Peyer's patch (tissue), 4 donors: Measurements from ENCODE around the gene BRD2. TPM values are rescaled to one million over a fixed set of nuclear protein-coding genes. Genes with fewer than 3 reads are reported as not detected.
A peak's percentile ranks its signal among the peaks of the same experiment; 100 is the strongest.

ENCODE experiments used
- DNase-seq, 3 donors: peaks; one replicate each; pipeline ENCODE4 v3.0.0-alpha.2; 2017 to 2019
- H3K27ac ChIP-seq, 4 donors: fragments of 200-600 bp; sonication (generic); one replicate each; pipeline ENCODE4 v1.5.1; 2016 to 2019
- H3K27me3 ChIP-seq, 2 donors: fragments of 200-600 bp; sonication (generic); one replicate each; pipeline ENCODE4 v1.5.1; 2019
- H3K36me3 ChIP-seq, 3 donors: fragments of 200-600 bp; sonication (generic); one replicate each; pipeline ENCODE4 v1.5.1; 2016 to 2019
- H3K4me1 ChIP-seq, 4 donors: fragments of 200-600 bp; sonication (generic); one replicate each; pipeline ENCODE4 v1.5.1; 2016 to 2019
- H3K4me3 ChIP-seq, 4 donors: fragments of 200-600 bp; sonication (generic); 1 replicate in 3 of 4; 2 replicates in 1 of 4; pipeline ENCODE4 v1.5.1; 2016 to 2019; ENCODE audit warnings: mild to moderate bottlenecking in 1 of 4
- H3K9me3 ChIP-seq, 4 donors: fragments of 200-600 bp; sonication (generic); one replicate each; pipeline ENCODE4 v1.5.1; 2016 to 2019; ENCODE audit warnings: mild to moderate bottlenecking in 1 of 4
- POLR2A ChIP-seq, 2 donors: fragments of 450-650 bp; IDR thresholded peaks; one replicate each; pipeline ENCODE4 v1.5.1; 2017; ENCODE audit warnings: antibody characterized with exemption in 2 of 2, mild to moderate bottlenecking in 2 of 2, moderate library complexity in 2 of 2
- total RNA-seq, 4 donors: library from RNA; depleted of rRNA; stranded (reverse); fragments of >200 nt; gene quantifications; one replicate each; pipeline ENCODE4 v1.1.0, GENCODE V29; 2016
- TF ChIP-seq, protein P1 (sequence below), 6 experiments: fragments of 450-650 bp in 4 of 6; fragments of 200-600 bp in 2 of 6; sonication (generic) in 1 of 6; IDR thresholded peaks; one replicate each; pipeline ENCODE4 v1.5.1; 2017 to 2019; ENCODE audit warnings: antibody characterized with exemption in 6 of 6, mild to moderate bottlenecking in 3 of 6, moderate library complexity in 1 of 6

BRD2 gene
- total RNA-seq, 4 donors from 2014 or later = 146 to 525 (median 205) TPM

DNA sequence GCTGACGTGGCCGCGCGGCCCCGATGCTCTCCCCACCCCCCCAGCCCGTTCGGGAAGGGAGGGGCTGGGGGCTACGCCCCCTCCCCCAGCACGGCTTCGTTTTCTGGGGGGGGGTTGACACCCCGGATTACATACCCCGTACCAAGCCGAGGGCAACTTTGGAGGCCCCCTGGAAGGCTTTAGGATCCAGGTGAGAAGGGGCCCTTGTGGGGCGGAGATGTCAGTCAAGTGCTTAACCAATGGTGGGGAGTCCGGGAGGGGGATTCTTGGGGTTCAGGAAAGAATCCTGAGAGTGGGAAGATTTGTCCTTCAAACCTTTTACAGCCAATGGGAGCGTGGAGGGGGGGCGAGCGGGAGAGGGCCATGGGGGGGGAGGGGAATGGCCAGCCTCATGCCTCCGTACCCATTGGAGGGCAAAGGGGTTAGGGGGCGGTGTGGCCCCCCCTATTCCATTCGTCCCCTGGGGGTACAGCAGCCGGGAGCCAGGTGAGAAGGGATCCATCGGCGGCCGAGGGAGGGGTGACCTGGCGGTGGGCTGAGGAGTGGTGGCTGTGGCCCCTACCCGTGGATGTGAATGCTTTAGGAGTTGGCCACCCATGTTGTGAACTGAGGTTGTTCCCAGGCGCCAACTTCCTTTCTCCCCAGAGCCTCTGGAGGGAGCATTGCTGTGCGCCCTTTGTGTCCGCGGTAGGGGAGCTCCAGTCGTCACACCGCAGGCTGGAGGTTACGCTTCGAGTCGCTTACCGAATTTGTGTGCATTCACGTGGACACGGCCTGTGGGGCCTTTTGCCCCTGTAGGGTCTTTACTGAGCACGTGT lies 682 bp downstream of the BRD2 start:
- TF ChIP-seq, protein P1, sequence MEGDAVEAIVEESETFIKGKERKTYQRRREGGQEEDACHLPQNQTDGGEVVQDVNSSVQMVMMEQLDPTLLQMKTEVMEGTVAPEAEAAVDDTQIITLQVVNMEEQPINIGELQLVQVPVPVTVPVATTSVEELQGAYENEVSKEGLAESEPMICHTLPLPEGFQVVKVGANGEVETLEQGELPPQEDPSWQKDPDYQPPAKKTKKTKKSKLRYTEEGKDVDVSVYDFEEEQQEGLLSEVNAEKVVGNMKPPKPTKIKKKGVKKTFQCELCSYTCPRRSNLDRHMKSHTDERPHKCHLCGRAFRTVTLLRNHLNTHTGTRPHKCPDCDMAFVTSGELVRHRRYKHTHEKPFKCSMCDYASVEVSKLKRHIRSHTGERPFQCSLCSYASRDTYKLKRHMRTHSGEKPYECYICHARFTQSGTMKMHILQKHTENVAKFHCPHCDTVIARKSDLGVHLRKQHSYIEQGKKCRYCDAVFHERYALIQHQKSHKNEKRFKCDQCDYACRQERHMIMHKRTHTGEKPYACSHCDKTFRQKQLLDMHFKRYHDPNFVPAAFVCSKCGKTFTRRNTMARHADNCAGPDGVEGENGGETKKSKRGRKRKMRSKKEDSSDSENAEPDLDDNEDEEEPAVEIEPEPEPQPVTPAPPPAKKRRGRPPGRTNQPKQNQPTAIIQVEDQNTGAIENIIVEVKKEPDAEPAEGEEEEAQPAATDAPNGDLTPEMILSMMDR (IDR thresholded peaks at IDR 0.05) = no peak
- TF ChIP-seq POLR2A (IDR thresholded peaks at IDR 0.05) = peak in 1 of 2 donors; percentile 27
- no peaks in the 10 kb centered on the region for H3K27me3 ChIP-seq
- no peaks in the 10 kb centered on the region for H3K9me3 ChIP-seq
- H3K4me1 ChIP-seq = peaks cover 0 to 28% (median 3%) of the 10 kb centered on the region in 4 donors
- peak overlapping the region; percentile 96 to 100 (median 100) for H3K27ac ChIP-seq
- peak overlapping the region; percentile 74 to 95 (median 79) for H3K4me3 ChIP-seq
- DNase-seq = peak; percentile 59 to 87 (median 77)
- peaks cover 0 to 9% (median 0%) of the 10 kb centered on the region in 3 donors for H3K36me3 ChIP-seq

DNA sequence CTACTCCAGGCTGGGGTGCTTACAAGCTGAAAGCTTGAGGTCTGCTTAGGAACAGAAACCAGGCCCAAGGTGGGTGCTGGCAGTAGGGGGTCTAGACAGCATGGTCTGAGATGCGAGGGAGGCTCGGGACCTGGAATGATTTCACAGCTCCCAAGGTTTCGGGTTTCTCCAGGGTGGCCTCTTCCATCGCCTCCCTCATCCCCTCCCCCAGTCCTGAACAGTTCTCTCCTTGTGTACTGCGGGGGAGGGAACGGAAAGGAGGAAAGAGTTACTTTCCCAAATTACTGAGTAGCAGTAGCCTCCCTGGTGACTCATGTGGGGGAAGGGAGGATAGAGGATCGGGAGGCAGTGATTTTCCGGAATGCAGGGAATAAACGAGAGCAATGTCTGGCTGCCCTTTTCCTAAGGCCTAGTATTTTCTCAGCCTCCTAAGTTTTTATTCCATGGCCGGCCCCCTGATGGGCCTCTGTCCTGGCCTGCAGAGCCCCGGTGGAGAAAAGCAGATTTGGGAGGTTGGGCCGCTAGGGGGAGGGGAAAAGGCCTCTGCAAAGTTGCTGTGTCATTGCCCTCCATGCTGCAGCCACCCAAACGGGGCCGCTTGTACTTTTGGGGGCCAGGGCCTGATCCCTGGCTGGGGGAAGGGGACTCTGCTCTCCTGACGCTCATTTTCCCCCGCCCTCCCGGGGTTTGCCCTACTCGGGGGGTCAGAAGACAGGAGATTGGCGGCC lies 1.5 kb downstream of the BRD2 start:
- TF ChIP-seq, protein P1 (IDR thresholded peaks at IDR 0.05) = peak; percentile 16 to 59 (median 56)
- TF ChIP-seq POLR2A (IDR thresholded peaks at IDR 0.05) = peak in 1 of 2 donors; percentile 25
- DNase-seq = peak; percentile 71 to 89 (median 84)
- Histone ChIP-seq H3K36me3 (peaks cover 0 to 17% (median 0%) of the 10 kb centered on the region in 3 donors), H3K9me3 (no peaks in the 10 kb centered on the region), H3K27me3 (no peaks in the 10 kb centered on the region), H3K4me1 (peaks cover 0 to 32% (median 7%) of the 10 kb centered on the region in 4 donors), H3K27ac (peak overlapping the region; percentile 96 to 100 (median 100)), H3K4me3 (peak overlapping the region; percentile 74 to 95 (median 79))

GRCh38 chr6:32970413-32971241 lies 2.2 kb downstream of the BRD2 start:
- H3K27me3 ChIP-seq = no peaks in the 10 kb centered on the region
- peak overlapping the region; percentile 96 to 100 (median 100) for H3K27ac ChIP-seq
- TF ChIP-seq POLR2A (IDR thresholded peaks at IDR 0.05) = peak in 1 of 2 donors; percentile 25
- TF ChIP-seq, protein P1 (IDR thresholded peaks at IDR 0.05) = no peak
- H3K36me3 ChIP-seq = peaks cover 0 to 23% (median 0%) of the 10 kb centered on the region in 3 donors
- H3K4me1 ChIP-seq = peaks cover 0 to 32% (median 7%) of the 10 kb centered on the region in 4 donors
- peak overlapping the region; percentile 74 to 95 (median 79) for H3K4me3 ChIP-seq
- H3K9me3 ChIP-seq = no peaks in the 10 kb centered on the region
- DNase-seq = peak; percentile 81 to 92 (median 92)

DNA sequence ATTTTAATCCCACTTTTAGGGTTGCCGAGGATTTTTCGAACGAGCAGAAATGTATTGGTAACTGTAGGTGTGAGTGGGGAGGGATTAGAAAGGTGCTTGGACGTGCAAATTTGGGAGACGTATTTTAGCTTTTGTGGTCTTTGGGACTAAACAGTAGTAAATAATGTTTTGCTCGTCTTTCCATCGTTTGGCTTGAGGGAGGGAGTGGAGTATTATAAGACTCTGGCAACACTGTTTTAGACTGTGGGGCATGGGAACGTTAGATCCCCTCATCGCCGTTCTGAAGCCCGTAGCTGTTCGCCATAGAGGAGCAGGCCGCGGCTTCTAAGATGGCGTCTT lies 2.8 kb downstream of the BRD2 start:
- peak overlapping the region; percentile 74 to 95 (median 79) for H3K4me3 ChIP-seq
- H3K27ac ChIP-seq = peak overlapping the region; percentile 96 to 100 (median 100)
- H3K4me1 ChIP-seq = peaks cover 0 to 32% (median 5%) of the 10 kb centered on the region in 4 donors
- DNase-seq = no peak
- no peak for TF ChIP-seq POLR2A (IDR thresholded peaks at IDR 0.05)
- TF ChIP-seq, protein P1 (IDR thresholded peaks at IDR 0.05) = no peak
- H3K36me3 ChIP-seq = peaks cover 0 to 29% (median 0%) of the 10 kb centered on the region in 3 donors
- no peaks in the 10 kb centered on the region for H3K9me3 ChIP-seq
- H3K27me3 ChIP-seq = no peaks in the 10 kb centered on the region
